Body of pancreas (tissue), 4 donors: ENCODE measurements around the gene DNASE1L3.

Experiments
- CTCF ChIP-seq, 7 experiments: fragments of 450-650 bp in 4 of 7; fragments of 200-600 bp in 3 of 7; sonication (generic) in 3 of 7; IDR thresholded peaks; one replicate each; pipeline ENCODE4 v1.5.1; 2016 to 2019; ENCODE audit warnings: antibody characterized with exemption in 7 of 7
- POLR2A ChIP-seq, 3 donors: fragments of 450-650 bp; IDR thresholded peaks; one replicate each; pipeline ENCODE4 v1.6.1; 2016; ENCODE audit warnings: antibody characterized with exemption in 3 of 3, mild to moderate bottlenecking in 2 of 3

- TF ChIP-seq POLR2A (IDR thresholded peaks at IDR 0.05) = no peak
- TF ChIP-seq CTCF (IDR thresholded peaks at IDR 0.05) = no peak
Measured at GRCh38 chr3:58218904-58219303, 8.1 kb upstream of the DNASE1L3 start.
